ENCODE data around the gene TRAPPC2L.

Gene TRAPPC2L

GRCh38 chr16:88859381-88860091 is 2.6 kb downstream of the TRAPPC2L start:
- no peak overlapping the region for H3K4me3 ChIP-seq (ENCODE audit: low read depth, low read length)
- TF ChIP-seq CTCF (IDR thresholded peaks at IDR 0.05; ENCODE audit: insufficient read depth, low read depth, low read length, missing control alignments) = no peak
- DNase-seq (ENCODE audit: low read depth) = no peak

GRCh38 chr16:88861359-88861758 is 4.4 kb downstream of the TRAPPC2L start:
- DNase-seq (ENCODE audit: low read depth) = no peak
- H3K4me3 ChIP-seq (ENCODE audit: low read depth, low read length) = no peak overlapping the region
- no peak for TF ChIP-seq CTCF (IDR thresholded peaks at IDR 0.05; ENCODE audit: insufficient read depth, low read depth, low read length, missing control alignments)

GRCh38 chr16:88862968-88863367 is 6.0 kb downstream of the TRAPPC2L start:
- H3K4me3 ChIP-seq (ENCODE audit: low read depth, low read length) = no peak overlapping the region
- no peak for TF ChIP-seq CTCF (IDR thresholded peaks at IDR 0.05; ENCODE audit: insufficient read depth, low read depth, low read length, missing control alignments)
- DNase-seq (ENCODE audit: low read depth) = no peak

- no peak for DNase-seq (ENCODE audit: low read depth)
- H3K4me3 ChIP-seq (ENCODE audit: low read depth, low read length) = no peak overlapping the region
- no peak for TF ChIP-seq CTCF (IDR thresholded peaks at IDR 0.05; ENCODE audit: insufficient read depth, low read depth, low read length, missing control alignments)
These were observed 6.5 kb downstream of the TRAPPC2L start for GRCh38 chr16:88863426-88863825.

- no peak for TF ChIP-seq CTCF (IDR thresholded peaks at IDR 0.05; ENCODE audit: insufficient read depth, low read depth, low read length, missing control alignments)
- H3K4me3 ChIP-seq (ENCODE audit: low read depth, low read length) = no peak overlapping the region
- DNase-seq (ENCODE audit: low read depth) = no peak
These were observed 7.2 kb downstream of the TRAPPC2L start for GRCh38 chr16:88864099-88864498.

GRCh38 chr16:88864521-88864920 is 7.6 kb downstream of the TRAPPC2L start:
- H3K4me3 ChIP-seq (ENCODE audit: low read depth, low read length) = no peak overlapping the region
- DNase-seq (ENCODE audit: low read depth) = no peak
- no peak for TF ChIP-seq CTCF (IDR thresholded peaks at IDR 0.05; ENCODE audit: insufficient read depth, low read depth, low read length, missing control alignments)

GRCh38 chr16:88865310-88865709 is 8.4 kb downstream of the TRAPPC2L start:
- DNase-seq (ENCODE audit: low read depth) = no peak
- no peak overlapping the region for H3K4me3 ChIP-seq (ENCODE audit: low read depth, low read length)
- TF ChIP-seq CTCF (IDR thresholded peaks at IDR 0.05; ENCODE audit: insufficient read depth, low read depth, low read length, missing control alignments) = no peak

All from GM12865 (cell line).